ENCODE results near the gene CAMKV.

Gene CAMKV

DNA sequence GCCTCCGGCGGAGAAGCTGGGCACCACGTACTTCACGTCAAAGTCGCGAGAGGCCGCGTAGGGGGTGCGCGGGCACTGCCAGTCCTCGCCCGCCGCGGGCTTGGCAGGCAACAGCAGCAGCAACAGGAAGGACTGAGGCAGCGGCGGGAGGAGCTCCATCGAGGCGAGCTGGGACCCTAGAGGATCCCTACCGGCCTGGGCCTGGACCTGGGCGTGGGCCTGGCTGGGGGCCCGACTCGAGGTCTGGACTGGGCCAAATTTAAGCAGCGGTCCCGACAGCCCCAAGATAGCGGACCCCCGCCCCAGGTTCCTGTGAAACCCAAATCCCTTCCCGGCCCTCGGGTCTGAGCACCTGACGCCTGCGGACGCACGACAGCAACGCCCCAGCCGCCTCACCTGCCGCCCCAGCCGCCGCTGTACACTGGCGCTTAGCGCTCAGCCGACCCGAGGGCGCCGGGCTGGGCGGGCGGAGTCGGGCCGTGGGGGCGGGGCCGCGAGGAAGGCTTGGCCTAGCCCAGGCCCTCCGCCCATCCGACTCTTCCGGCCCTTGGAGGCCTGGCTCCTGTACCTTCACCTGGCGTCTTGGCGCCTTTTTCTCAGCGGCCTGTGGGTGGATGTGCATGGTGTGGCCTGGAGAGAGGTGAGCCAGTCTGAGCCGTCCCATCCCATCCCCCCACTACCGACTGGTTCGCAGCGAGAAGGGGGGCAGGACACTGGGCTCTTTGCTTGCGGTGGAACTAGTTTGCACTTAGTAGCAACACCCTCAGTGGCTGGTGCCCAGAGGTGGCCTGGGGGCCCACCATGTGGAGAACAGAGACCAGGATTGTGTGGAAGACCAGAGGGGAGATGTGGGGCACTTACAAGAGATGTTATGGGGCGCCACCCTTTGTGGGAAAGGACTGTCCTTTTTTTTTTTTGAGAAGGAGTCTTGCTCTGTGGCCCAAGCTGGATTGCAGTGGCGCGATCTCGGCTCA, 34.0 kb upstream of the CAMKV start, which contains the start of gene MST1R:
Gene MST1R, minus strand, starts transcription at position 423 of the 974 bp plus-strand sequence. Its CDS starts 264 bp downstream, at position 159.
- Histone ChIP-seq H3K4me3 (ENCODE audit: low read length) (no peak within 1 kb of the TSS), H3K36me3 (ENCODE audit: insufficient read depth, low read length) (peaks cover under 1% of the 10 kb centered on the region), H3K4me2 (ENCODE audit: low read length) (peak within 1 kb of the TSS; percentile 38), H3K4me1 (ENCODE audit: control insufficient read depth, insufficient read depth, low read length) (peaks cover 30% of the 10 kb centered on the region), H3K9ac (ENCODE audit: low read depth, low read length) (no peak within 1 kb of the TSS), H3K27me3 (ENCODE audit: control insufficient read depth, insufficient read depth, low read length) (no peaks in the 10 kb centered on the region), H3K9me3 (replicated peaks; ENCODE audit: low read length) (no peaks in the 10 kb centered on the region)

GRCh38 chr3:49902511-49903345, 33.0 kb upstream of the CAMKV start:
- no peak overlapping the region for H3K4me3 ChIP-seq (ENCODE audit: low read length)

DNA sequence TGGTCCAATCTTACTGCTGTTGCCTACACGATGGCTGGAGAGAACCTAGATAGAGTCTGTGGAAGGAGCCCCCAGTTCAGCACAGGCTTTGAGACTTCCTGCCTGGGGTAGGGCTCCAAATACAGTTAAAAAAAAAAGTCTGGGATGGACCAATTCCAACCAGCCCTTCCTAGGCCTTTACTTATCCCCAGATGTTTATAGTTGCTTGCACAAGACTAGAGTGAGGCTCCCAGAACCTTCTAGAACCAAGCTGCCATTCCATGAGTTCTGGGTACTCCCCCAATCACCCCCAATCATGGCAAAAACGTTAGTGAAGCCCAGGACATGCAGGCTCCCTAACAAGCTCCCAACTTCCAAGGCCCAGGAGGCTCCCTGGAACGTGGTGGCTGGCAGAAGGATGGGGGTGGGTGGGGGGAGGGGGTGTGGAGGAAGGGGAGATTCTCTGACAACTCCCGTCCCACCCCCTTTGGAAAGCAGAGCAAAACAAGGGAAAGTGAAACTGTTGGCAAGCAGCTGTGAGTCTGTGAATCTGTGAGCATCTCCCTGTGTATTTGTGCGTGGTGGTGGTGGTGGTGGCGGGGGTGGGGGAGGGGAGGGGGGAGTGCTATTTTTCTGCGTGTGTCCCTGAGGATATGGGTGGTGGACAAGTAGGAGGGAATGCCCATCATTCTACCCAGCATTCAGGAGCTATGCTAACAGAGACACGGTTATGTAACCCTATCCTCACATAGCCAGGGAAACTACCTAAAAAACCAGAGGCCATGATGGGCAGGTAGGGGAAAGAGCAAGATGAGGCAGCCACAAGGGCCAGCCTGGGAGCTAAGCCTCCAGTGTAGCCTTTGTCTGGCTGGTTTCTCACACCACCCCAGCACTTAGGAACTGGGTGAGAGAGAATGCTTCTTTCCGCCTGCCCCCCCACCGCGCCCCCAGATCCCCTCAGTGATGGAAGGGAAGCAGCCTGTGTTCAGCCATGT, 31.9 kb upstream of the CAMKV start:
- peak overlapping the region; percentile 50 for H3K4me2 ChIP-seq (ENCODE audit: low read length)
- no peaks in the 10 kb centered on the region for H3K27me3 ChIP-seq (ENCODE audit: control insufficient read depth, insufficient read depth, low read length)
- H3K36me3 ChIP-seq (ENCODE audit: insufficient read depth, low read length), result no peaks in the 10 kb centered on the region
- peaks cover 30% of the 10 kb centered on the region for H3K4me1 ChIP-seq (ENCODE audit: control insufficient read depth, insufficient read depth, low read length)
- no peaks in the 10 kb centered on the region for H3K9me3 ChIP-seq (replicated peaks; ENCODE audit: low read length)
- H3K4me3 ChIP-seq (ENCODE audit: low read length), result no peak overlapping the region
- no peak overlapping the region for H3K9ac ChIP-seq (ENCODE audit: low read depth, low read length)

More at GRCh38 chr3:49902511-49903345, 33.0 kb upstream of the CAMKV start:
- no peak overlapping the region for H3K9ac ChIP-seq (ENCODE audit: low read depth, low read length)
- H3K36me3 ChIP-seq (ENCODE audit: insufficient read depth, low read length), result no peaks in the 10 kb centered on the region
- no peaks in the 10 kb centered on the region for H3K27me3 ChIP-seq (ENCODE audit: control insufficient read depth, insufficient read depth, low read length)
- H3K4me2 ChIP-seq (ENCODE audit: low read length), result no peak overlapping the region
- H3K4me1 ChIP-seq (ENCODE audit: control insufficient read depth, insufficient read depth, low read length), result peaks cover 30% of the 10 kb centered on the region
- H3K9me3 ChIP-seq (replicated peaks; ENCODE audit: low read length), result no peaks in the 10 kb centered on the region

DNA sequence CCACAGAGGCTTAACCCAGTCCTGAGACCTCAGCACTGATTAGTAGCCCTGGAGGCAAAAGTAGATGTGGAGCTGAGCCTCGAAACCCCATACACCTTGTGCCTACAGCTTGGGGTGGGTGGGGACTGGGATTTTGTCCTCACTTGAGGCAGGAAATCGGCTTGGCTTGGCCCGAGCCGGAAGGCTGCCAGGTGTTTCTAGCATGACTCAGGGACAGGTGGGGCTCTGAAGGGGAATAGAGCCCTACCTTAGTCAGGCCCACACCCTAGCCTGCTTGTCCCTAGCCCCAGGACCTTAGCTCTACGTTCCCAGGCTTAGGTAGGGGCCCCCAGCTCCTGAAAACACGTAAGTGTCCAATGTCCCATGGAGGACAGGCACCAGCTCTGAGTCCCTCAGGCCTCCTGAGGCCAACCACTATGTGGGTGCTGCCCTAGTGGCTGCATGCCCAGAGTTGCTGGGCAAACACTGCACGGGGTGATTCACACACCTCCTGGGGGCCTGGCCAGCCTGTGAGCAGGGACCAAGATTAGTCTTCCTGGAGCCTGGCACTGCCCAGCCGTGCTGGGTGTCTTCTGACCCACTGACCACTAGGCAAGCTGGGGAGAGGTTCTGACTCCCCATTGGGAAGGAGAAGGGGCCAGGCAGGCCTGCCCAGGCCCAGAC, 30.9 kb upstream of the CAMKV start:
- H3K4me2 ChIP-seq (ENCODE audit: low read length), result peak overlapping the region; percentile 50
- no peaks in the 10 kb centered on the region for H3K27me3 ChIP-seq (ENCODE audit: control insufficient read depth, insufficient read depth, low read length)
- H3K9ac ChIP-seq (ENCODE audit: low read depth, low read length), result no peak overlapping the region
- no peaks in the 10 kb centered on the region for H3K36me3 ChIP-seq (ENCODE audit: insufficient read depth, low read length)
- H3K4me1 ChIP-seq (ENCODE audit: control insufficient read depth, insufficient read depth, low read length), result peaks cover 20% of the 10 kb centered on the region
- H3K4me3 ChIP-seq (ENCODE audit: low read length), result no peak overlapping the region
- no peaks in the 10 kb centered on the region for H3K9me3 ChIP-seq (replicated peaks; ENCODE audit: low read length)

- peaks cover 19% of the 10 kb centered on the region for H3K4me1 ChIP-seq (ENCODE audit: control insufficient read depth, insufficient read depth, low read length)
- no peaks in the 10 kb centered on the region for H3K9me3 ChIP-seq (replicated peaks; ENCODE audit: low read length)
- no peaks in the 10 kb centered on the region for H3K36me3 ChIP-seq (ENCODE audit: insufficient read depth, low read length)
- no peak overlapping the region for H3K9ac ChIP-seq (ENCODE audit: low read depth, low read length)
- no peaks in the 10 kb centered on the region for H3K27me3 ChIP-seq (ENCODE audit: control insufficient read depth, insufficient read depth, low read length)
- no peak overlapping the region for H3K4me2 ChIP-seq (ENCODE audit: low read length)
- no peak overlapping the region for H3K4me3 ChIP-seq (ENCODE audit: low read length)
Measured at GRCh38 chr3:49899815-49900214, 30.1 kb upstream of the CAMKV start.

GRCh38 chr3:49898991-49899390, 29.3 kb upstream of the CAMKV start:
- Histone ChIP-seq H3K36me3 (ENCODE audit: insufficient read depth, low read length) (no peaks in the 10 kb centered on the region), H3K4me3 (ENCODE audit: low read length) (no peak overlapping the region), H3K9ac (ENCODE audit: low read depth, low read length) (no peak overlapping the region), H3K4me1 (ENCODE audit: control insufficient read depth, insufficient read depth, low read length) (peaks cover 19% of the 10 kb centered on the region), H3K27me3 (ENCODE audit: control insufficient read depth, insufficient read depth, low read length) (no peaks in the 10 kb centered on the region), H3K9me3 (replicated peaks; ENCODE audit: low read length) (no peaks in the 10 kb centered on the region), H3K4me2 (ENCODE audit: low read length) (no peak overlapping the region)

DNA sequence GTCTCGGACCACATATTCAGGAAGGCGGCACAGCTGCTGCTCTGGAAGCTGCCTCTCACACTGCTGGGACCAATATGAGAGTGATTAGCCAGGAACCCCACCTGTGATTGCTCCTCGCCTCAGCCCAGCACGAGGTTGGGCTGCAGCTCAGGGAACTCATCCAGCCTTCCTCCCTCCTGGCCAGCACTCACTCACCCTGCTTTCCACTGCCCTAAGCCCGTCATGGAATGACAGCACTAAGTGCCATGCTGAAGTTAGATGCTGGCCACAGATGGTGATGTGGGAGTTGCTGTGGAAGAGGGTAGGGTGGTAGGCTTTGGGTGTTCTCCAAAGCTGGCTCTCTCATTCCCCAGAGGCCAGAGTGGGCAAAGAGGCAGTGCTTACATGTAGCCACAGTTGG, 26.6 kb upstream of the CAMKV start:
- Histone ChIP-seq H3K4me3 (ENCODE audit: low read length) (no peak overlapping the region), H3K27me3 (ENCODE audit: control insufficient read depth, insufficient read depth, low read length) (no peaks in the 10 kb centered on the region), H3K9me3 (replicated peaks; ENCODE audit: low read length) (no peaks in the 10 kb centered on the region), H3K36me3 (ENCODE audit: insufficient read depth, low read length) (no peaks in the 10 kb centered on the region), H3K4me2 (ENCODE audit: low read length) (no peak overlapping the region), H3K4me1 (ENCODE audit: control insufficient read depth, insufficient read depth, low read length) (peaks cover 15% of the 10 kb centered on the region), H3K9ac (ENCODE audit: low read depth, low read length) (no peak overlapping the region)

GRCh38 chr3:49895791-49896190, 26.1 kb upstream of the CAMKV start:
- Histone ChIP-seq H3K4me3 (ENCODE audit: low read length) (no peak overlapping the region), H3K27me3 (ENCODE audit: control insufficient read depth, insufficient read depth, low read length) (no peaks in the 10 kb centered on the region), H3K9ac (ENCODE audit: low read depth, low read length) (no peak overlapping the region), H3K36me3 (ENCODE audit: insufficient read depth, low read length) (no peaks in the 10 kb centered on the region), H3K9me3 (replicated peaks; ENCODE audit: low read length) (no peaks in the 10 kb centered on the region), H3K4me2 (ENCODE audit: low read length) (no peak overlapping the region), H3K4me1 (ENCODE audit: control insufficient read depth, insufficient read depth, low read length) (peaks cover 10% of the 10 kb centered on the region)

GRCh38 chr3:49889296-49889695, 19.6 kb upstream of the CAMKV start:
- Histone ChIP-seq H3K9me3 (replicated peaks; ENCODE audit: low read length) (no peaks in the 10 kb centered on the region), H3K27me3 (ENCODE audit: control insufficient read depth, insufficient read depth, low read length) (peaks cover 2% of the 10 kb centered on the region), H3K36me3 (ENCODE audit: insufficient read depth, low read length) (no peaks in the 10 kb centered on the region), H3K4me3 (ENCODE audit: low read length) (no peak overlapping the region), H3K4me1 (ENCODE audit: control insufficient read depth, insufficient read depth, low read length) (no peaks in the 10 kb centered on the region), H3K9ac (ENCODE audit: low read depth, low read length) (no peak overlapping the region), H3K4me2 (ENCODE audit: low read length) (no peak overlapping the region)

GRCh38 chr3:49886922-49887265, 17.2 kb upstream of the CAMKV start:
- Histone ChIP-seq H3K36me3 (ENCODE audit: insufficient read depth, low read length) (no peaks in the 10 kb centered on the region), H3K4me3 (ENCODE audit: low read length) (no peak overlapping the region), H3K9ac (ENCODE audit: low read depth, low read length) (no peak overlapping the region), H3K9me3 (replicated peaks; ENCODE audit: low read length) (no peaks in the 10 kb centered on the region), H3K4me1 (ENCODE audit: control insufficient read depth, insufficient read depth, low read length) (no peaks in the 10 kb centered on the region), H3K27me3 (ENCODE audit: control insufficient read depth, insufficient read depth, low read length) (peaks cover 10% of the 10 kb centered on the region), H3K4me2 (ENCODE audit: low read length) (no peak overlapping the region)
